Right ventricle myocardium inferior (tissue), 1 donor: Measurements from ENCODE around the gene ADAR. TPM values are rescaled to one million over a fixed set of nuclear protein-coding genes. Genes with fewer than 3 reads are reported as not detected.
A peak's percentile ranks its signal among the peaks of the same experiment; 100 is the strongest.

Experiments
- ATAC-seq: fragments of 200-7000 bp; cut with Tn5 transposase; one replicate; pipeline ENCODE4 v1.9.1; 2020; ENCODE audit warnings: mild to moderate bottlenecking, moderate library complexity
- DNase-seq: peaks from one replicate; pipeline ENCODE4 v3.0.0; 2021; ENCODE audit errors: missing footprints
- intact Hi-C: fragments of 100-400 bp; cut with DNase I; formaldehyde crosslinking; loops from one replicate; pipeline ENCODE4 v1.11.0; 2022
- total RNA-seq: library from RNA; stranded (reverse); fragmentation: NEBNext Ultra II Directional; extraction: Animal tissue kit (Norgen Biotek cat#: 25700); gene quantifications from one replicate; pipeline ENCODE4 v1.2.1, GENCODE V29; 2021
- donor health status: DM: no; HTN: yes; CAD: no; lungs with severe emphysema.

The ADAR gene
- total RNA-seq, 1 donor from 2014 or later = 52.8 TPM

DNA sequence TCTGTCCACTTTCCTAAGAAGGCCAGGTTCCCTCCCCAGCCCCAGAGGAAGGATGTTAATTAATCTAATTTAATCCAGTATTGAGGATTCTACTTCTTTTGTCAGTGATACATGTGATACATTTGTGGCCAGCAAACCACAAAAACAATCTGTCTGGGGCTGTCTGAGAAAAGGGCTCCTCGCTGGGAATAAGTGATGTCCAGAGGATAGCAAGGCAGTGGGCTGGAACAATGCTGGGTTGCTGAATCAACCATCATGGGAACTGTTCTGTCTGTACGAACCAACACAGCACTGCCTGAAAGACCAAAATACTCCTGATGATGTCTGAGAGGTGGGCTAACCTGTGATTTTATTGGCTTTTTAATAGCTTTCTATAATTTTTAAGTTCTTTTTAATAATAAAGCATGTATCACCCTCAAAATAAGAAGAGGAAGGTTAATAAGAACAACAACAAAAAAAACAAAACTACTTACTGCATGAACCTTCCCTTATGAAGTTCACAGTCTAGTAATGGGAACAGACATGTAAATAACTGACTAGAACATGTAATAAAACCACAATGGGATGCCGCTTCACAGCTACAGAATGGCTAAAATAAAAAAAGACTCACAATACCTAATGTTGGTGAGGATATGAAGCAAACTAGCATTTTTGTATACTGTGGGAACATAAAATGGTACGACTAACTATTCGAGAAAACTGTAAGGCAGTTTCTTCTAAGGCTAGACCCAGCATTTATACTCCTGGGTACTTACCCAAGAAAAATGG, 11.4 kb upstream of the ADAR start:
- ATAC-seq (no peak), DNase-seq (no peak)
- intact Hi-C loops = no loop called here

DNA sequence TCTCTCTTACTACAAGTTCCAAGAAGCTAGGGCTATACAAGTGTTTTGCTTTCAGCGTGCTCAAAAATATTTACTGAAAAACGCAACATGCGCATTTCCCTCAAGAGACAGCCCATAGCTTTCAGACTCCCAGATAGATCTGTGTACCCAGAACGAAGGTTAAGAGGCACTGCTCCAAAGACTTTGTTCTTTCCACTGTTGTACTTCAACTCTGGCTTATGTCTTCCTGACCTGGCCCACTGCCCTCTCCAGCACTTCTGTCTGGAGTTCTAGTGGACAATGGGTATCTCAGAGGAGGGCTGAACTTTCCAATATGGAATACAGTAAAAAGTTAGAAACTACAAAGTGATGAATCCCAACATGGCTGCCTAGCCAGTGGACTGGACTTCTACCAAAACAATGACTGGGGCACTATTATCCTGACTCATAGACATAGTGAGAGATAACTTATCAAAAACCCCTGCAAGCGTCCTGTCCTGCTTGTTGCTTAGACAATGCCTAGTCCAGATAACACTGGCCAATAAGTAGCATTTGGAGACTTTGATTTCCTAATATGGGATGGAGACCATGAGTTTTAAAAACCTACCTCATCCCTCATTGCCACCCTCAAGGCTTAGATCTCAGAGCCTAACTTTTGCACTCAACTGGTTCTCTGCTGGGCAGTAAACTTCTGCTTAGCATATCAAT, 8.8 kb upstream of the ADAR start:
- DNase-seq (no peak), ATAC-seq (peak; percentile 60)
- intact Hi-C loops = no loop called here

DNA sequence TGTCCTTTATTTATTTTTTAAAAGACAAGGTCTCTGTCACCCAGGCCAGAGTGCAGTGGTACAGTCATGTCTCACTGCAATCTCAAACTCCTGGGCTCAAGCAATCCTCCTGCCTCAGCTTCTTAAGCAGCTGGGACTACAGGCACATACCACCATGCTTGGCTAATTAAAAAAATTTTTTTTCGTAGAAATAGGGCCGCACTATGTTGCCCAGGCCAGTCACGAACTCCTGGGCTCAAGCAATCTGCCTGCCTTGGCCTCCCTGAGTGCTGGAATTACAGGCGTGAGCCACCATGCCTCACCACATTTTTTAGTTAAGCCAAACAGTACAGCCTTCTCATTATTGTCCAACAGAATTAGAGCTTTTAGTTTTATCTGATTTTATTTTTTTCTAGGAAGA, 7.4 kb upstream of the ADAR start:
- ATAC-seq = no peak
- DNase-seq = no peak
- intact Hi-C loops = no loop called here

GRCh38 chr1:154614901-154615300, 6.9 kb upstream of the ADAR start:
- no peak for ATAC-seq
- intact Hi-C loops = no loop called here
- no peak for DNase-seq

GRCh38 chr1:154614247-154614646, 6.3 kb upstream of the ADAR start:
- ATAC-seq (no peak), DNase-seq (no peak)
- intact Hi-C loops = no loop called here

DNA sequence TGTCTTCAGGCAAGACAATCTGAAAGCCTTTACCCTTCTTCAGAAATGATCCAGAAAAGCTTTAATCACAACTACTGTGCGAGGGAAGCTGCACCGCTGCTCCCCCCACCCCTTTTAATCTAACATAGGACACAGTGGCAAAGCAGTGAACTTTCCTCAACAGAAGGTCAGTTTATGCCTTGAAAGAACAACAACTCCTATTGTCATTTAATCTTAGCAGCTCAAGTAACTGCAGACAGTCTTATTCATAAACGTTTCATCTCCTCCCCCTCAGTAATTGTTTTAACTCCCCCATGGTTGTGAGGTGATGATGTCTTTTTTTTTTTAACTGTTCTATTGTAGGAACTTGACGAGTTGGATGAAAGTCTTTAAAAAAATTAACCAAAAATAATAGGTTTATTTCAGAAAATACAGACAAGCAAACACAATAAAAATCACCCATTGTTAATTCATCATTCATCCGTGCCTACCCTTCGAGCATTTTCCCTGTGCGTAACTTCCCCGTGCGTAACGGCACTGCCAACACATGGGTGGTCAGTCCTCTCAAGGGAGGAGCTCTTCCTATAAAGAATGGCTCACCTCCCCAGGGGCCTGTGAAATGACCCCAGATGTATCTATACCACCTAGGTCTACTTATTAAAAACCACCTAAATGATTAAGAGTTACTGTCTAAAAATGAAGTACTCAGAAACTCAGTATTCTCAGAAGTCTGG, 3.3 kb upstream of the ADAR start:
- ATAC-seq (no peak), DNase-seq (no peak)
- intact Hi-C loops = no loop called here

DNA sequence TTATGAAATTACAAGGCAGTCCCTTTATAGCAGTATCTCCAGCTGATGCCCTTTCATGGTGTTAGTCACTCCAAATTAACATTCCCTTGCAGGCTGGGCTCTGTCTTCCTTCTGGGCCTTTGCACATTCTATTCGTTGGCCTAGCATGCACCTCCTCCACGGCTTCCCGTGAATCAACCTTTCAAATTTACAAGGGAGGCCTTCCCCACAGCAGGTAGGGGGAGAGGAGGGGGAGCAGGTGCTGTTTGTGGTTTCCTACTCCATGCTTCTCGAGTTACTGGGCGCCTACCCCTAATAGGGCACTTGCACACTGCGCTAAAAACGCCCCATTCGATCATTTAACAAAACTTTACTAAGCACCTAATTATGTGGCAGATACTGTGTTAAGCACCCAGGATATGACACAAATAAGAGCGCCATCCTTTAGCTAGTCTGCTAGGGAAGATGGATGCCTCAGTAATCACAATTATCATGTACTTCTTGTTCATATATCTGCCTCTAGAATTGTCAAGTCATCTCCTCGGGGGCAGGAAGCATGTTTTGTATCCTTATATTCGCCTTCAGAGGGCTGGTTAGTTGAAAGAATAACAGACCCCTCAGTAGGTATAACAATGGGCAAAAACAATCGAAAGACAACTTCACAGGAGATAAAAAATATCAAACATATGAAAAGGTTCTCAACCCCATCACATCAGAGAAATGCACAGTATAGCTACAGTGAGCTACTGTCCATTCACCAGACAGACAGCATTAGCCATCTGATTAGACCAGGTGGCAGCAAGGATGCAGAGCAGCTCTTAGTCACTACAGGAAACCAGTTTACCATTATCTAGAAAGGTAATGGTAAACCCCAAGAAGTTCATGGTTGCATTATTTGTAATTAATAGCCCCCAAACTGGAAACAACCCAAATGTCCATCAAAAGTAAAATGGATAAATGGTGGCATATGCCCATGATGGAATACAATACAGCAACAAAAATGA, 1.7 kb upstream of the ADAR start:
- intact Hi-C loops = loop anchor here (2.0 kb wide), 1 partner anchor 17 kb away; no protein-coding TSS in a partner anchor
- DNase-seq = no peak
- no peak for ATAC-seq

DNA sequence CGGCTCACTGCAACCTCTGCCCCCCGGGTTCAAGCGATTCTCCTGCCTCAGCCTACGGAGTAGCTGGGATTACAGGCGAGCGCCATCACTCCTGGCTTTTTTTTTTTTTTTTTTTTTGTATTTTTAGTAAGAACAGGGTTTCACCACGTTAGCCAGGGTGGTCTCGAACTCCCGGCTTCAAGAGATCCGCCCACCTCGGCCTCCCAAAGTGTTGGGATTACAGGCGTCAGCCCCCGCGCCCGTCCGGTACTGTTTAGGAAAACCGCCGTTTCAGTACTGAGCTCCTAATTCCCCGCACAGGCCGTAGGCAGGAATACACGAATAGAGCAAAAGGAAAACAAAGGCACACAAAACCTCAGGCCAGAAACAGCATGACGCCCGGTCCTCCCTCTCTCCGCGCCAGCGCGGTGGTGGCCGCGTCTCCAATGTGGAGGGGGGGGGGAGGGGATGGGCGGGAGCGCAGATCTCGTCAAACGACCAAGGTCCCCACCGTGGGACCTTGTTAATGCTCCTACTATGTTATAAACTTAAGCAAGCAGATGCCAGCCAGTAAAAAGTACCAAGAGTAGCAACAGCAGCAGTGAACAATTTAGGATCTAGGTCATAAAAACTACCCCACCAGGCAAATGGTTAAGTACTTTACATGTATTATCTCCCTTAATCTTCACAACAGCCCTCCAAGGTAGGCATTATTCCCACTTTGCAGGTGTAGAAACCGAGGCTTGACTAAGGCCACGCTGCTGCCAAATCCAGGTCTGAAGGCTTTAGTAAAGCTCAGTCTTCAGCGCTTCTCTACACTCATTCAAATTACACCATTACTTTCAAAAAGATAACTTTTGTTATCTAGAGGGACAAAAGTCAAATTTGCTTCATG, 648 bp upstream of the ADAR start:
- ATAC-seq = peak; percentile 61
- peak; percentile 71 for DNase-seq
- intact Hi-C loops = loop anchor here (2.0 kb wide), 1 partner anchor 18 kb away; no protein-coding TSS in a partner anchor

- DNase-seq (no peak), ATAC-seq (no peak)
- intact Hi-C loops = no loop called here
These were observed 829 bp downstream of the ADAR start for GRCh38 chr1:154607106-154607608.

GRCh38 chr1:154605534-154605933, 2.5 kb downstream of the ADAR start:
- no peak for ATAC-seq
- intact Hi-C loops = no loop called here

GRCh38 chr1:154603317-154603716, 4.7 kb downstream of the ADAR start:
- intact Hi-C loops = no loop called here
- ATAC-seq (no peak), DNase-seq (no peak)

More at GRCh38 chr1:154605534-154605933, 2.5 kb downstream of the ADAR start:
- DNase-seq = no peak

- DNase-seq (no peak), ATAC-seq (peak; percentile 54)
- intact Hi-C loops = no loop called here
These were observed 8.3 kb downstream of the ADAR start for GRCh38 chr1:154599658-154600057.

DNA sequence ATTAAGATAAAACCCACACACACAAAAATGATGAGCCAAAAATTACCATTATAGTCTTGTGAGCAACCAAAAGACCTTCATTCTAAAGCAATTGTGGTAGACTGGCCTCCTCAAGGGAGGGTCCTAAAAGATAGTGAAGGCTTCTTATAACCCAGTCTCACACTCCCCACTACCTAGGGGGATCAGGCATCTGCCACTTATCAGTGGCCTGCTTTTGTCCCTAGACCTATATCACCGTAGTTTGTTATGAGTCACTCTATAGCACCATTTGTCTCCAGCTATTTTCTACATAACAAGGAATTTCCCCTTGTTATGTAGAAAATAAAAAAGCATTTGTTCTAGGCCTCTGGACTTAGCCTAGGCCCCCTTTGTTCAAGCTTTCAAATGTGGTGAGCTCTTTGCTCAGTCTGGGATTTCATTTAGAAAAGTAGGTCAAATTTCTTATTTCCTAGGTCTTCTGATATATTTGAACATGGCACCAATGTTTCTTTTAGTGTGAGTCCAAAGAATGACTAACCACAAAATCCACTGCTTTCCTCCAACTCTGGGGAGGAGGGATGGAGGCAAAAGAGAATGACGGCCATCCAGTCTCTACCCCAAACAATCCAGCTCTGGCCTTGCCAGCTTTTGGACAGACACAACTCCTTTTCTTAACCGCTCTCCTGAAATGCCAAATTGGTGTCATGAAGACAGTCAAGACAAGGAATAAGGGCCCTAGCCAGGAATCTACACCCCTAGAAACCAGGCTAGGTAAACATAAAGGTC, 8.9 kb downstream of the ADAR start:
- ATAC-seq = no peak
- DNase-seq = no peak
- intact Hi-C loops = no loop called here

DNA sequence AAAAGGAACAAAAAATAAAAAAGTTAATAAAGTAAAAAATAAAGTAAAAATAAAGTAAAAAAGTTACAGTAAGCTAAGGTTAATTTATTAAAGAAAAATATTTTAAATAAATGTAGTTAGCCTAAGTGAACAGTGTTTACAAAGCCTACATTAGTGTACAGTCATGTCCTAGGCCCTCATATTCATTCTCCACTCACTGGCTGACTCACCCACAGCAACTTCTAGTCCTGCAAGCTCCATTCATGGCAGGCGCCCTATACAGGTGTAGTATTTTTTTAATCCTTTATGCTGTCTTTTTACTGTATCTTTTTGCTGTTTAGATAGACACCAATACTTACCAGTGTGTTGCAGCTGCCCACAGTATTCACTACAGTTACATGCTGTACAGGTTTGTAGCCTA, 12.4 kb downstream of the ADAR start:
- ATAC-seq (no peak), DNase-seq (no peak)
- intact Hi-C loops = no loop called here

DNA sequence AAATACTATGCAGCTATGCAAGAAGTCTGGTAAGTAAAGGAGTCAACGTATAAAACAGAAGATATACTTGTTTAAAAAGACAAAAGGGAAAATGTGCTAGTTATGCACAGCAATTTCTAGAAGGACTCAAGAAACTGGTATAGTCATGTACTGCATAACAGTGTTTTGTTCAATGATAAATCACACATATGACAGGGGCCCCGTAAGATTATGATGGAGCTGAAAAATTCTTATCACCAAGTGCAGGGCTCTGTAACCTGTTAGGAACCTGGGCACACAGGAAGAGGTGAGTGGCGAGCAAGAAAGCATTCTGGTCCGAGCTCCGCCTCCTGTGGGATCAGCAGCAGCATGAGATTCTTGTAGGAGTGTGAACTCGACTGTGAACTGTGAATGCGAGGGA, 13.2 kb downstream of the ADAR start:
- intact Hi-C loops = no loop called here
- DNase-seq (no peak), ATAC-seq (no peak)

DNA sequence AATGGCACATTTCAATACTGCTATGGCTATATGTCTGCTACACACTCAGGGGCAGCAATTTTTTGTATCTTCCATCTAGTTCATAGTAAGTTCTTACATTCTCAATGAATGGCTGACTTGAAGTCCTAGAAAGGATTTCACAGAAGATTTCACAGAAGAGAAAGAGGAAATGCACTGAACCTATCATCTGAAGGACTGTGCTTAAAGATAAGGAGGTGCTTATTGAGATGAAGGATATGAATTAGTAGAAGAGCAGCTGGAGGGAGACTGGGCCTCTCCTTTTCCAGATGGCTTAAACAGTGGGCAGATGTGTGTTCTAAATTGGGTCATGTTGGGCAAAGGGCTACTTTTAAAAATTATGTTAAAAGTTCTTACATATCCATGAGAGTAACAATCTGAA, 14.6 kb downstream of the ADAR start:
- intact Hi-C loops = no loop called here
- DNase-seq = no peak

GRCh38 chr1:154591206-154591605, 16.8 kb downstream of the ADAR start:
- DNase-seq (no peak), ATAC-seq (no peak)
- intact Hi-C loops = no loop called here

More for the DNA sequence above, 14.6 kb downstream of the ADAR start:
- no peak for ATAC-seq
